Hepatocyte (in vitro differentiated cells): Measurements from ENCODE around the gene KLLN. TPM values are rescaled to one million over a fixed set of nuclear protein-coding genes. Genes with fewer than 3 reads are reported as not detected.
A peak's percentile ranks its signal among the peaks of the same experiment; 100 is the strongest.

ENCODE experiments used
- DNase-seq: peaks from one replicate; pipeline ENCODE4 v3.0.0-alpha.2; 2016; ENCODE audit warnings: low spot score
- H2AFZ ChIP-seq: fragments of 200-600 bp; sonication (generic); 2 replicates; pipeline ENCODE4 v1.6.0; 2016; ENCODE audit warnings: antibody characterized with exemption, mild to moderate bottlenecking
- H3K27ac ChIP-seq: fragments of 200-600 bp; sonication (generic); 2 replicates; pipeline ENCODE4 v1.5.1; 2016; ENCODE audit warnings: mild to moderate bottlenecking
- H3K27me3 ChIP-seq: fragments of 200-600 bp; sonication (generic); 2 replicates; pipeline ENCODE4 v1.6.1; 2016
- H3K36me3 ChIP-seq: fragments of 200-600 bp; sonication (generic); replicated peaks from 2 replicates; pipeline ENCODE4 v1.5.1; 2016; ENCODE audit warnings: low read depth; ENCODE audit not compliant: insufficient read depth
- H3K4me1 ChIP-seq: fragments of 200-600 bp; sonication (generic); 2 replicates; pipeline ENCODE4 v1.5.1; 2016; ENCODE audit warnings: mild to moderate bottlenecking, moderate library complexity; ENCODE audit not compliant: insufficient read depth
- H3K4me2 ChIP-seq: fragments of 200-600 bp; sonication (generic); 2 replicates; pipeline ENCODE4 v1.6.0; 2016
- H3K4me3 ChIP-seq: fragments of 200-600 bp; sonication (generic); 2 replicates; pipeline ENCODE4 v1.5.1; 2016; ENCODE audit warnings: mild to moderate bottlenecking
- H3K79me2 ChIP-seq: fragments of 200-600 bp; sonication (generic); 2 replicates; pipeline ENCODE4 v1.6.0; 2017; ENCODE audit warnings: mild to moderate bottlenecking
- H3K9me2 ChIP-seq: fragments of 200-600 bp; sonication (generic); replicated peaks from 2 replicates; pipeline ENCODE4 v1.6.0; 2017; ENCODE audit warnings: mild to moderate bottlenecking; ENCODE audit not compliant: insufficient read depth
- H3K9me3 ChIP-seq: fragments of 200-600 bp; sonication (generic); 2 replicates; pipeline ENCODE4 v1.5.1; 2016; ENCODE audit warnings: low read depth, mild to moderate bottlenecking
- H4K20me1 ChIP-seq: fragments of 200-600 bp; sonication (generic); 2 replicates; pipeline ENCODE4 v1.6.0; 2016; ENCODE audit warnings: mild to moderate bottlenecking; ENCODE audit not compliant: insufficient read depth, poor library complexity, severe bottlenecking
- EZH2 ChIP-seq: fragments of 200-600 bp; sonication (generic); IDR thresholded peaks from 2 replicates; pipeline ENCODE4 v1.6.1; 2016; ENCODE audit warnings: antibody characterized with exemption, mild to moderate bottlenecking, borderline replicate concordance
- EZH2phosphoT487 ChIP-seq: fragments of 200-600 bp; sonication (generic); IDR thresholded peaks from one replicate; pipeline ENCODE4 v1.6.1; 2018; ENCODE audit warnings: antibody characterized with exemption, mild to moderate bottlenecking, low read depth, moderate library complexity; ENCODE audit not compliant: unreplicated experiment, severe bottlenecking
- WGBS: methylation state at CpG from one replicate; pipeline ENCODE4 v1.1.6; 2016; ENCODE audit warnings: low lambda C conversion rate; ENCODE audit errors: missing lambda C conversion rate; 5-methylcytosine and 5-hydroxymethylcytosine counted together
- polyA plus RNA-seq: library from polyadenylated mRNA; unstranded; fragments of >200 nt; fragmentation: Nextera tagmentation; extraction: Ambion mirVana; gene quantifications from 2 replicates; pipeline ENCODE4 v1.2.1, GENCODE V29; 2016
- total RNA-seq: library from RNA; depleted of rRNA; stranded (reverse); fragments of >200 nt; gene quantifications from 2 replicates; pipeline ENCODE4 v1.2.3, GENCODE V29; 2014
- TF ChIP-seq, protein P1 (sequence below): fragments of 200-600 bp; sonication (generic); IDR thresholded peaks from 2 replicates; pipeline ENCODE4 v1.5.1; 2016; ENCODE audit warnings: antibody characterized with exemption, mild to moderate bottlenecking; ENCODE audit not compliant: poor library complexity

The KLLN gene
- total and polyA plus RNA-seq, 2 experiments from 2014 or later: 0.21 to 0.53 TPM

- H3K4me1 ChIP-seq: peaks cover 16% of the 10 kb centered on the region
- DNase-seq: no peak
- no peaks in the 10 kb centered on the region for H3K9me3 ChIP-seq
- peak overlapping the region; percentile 97 for H3K27ac ChIP-seq
- peak overlapping the region; percentile 96 for H3K4me2 ChIP-seq
- H2AFZ ChIP-seq: peak overlapping the region; percentile 95
- H3K27me3 ChIP-seq: no peaks in the 10 kb centered on the region
- no peaks in the 10 kb centered on the region for H3K36me3 ChIP-seq
- H4K20me1 ChIP-seq: peaks cover 9% of the 10 kb centered on the region
- H3K4me3 ChIP-seq: no peak overlapping the region
- 88% methylated on average over 6 of the region's 6 CpGs for WGBS
- no peak for TF ChIP-seq EZH2
- TF ChIP-seq, protein P1, sequence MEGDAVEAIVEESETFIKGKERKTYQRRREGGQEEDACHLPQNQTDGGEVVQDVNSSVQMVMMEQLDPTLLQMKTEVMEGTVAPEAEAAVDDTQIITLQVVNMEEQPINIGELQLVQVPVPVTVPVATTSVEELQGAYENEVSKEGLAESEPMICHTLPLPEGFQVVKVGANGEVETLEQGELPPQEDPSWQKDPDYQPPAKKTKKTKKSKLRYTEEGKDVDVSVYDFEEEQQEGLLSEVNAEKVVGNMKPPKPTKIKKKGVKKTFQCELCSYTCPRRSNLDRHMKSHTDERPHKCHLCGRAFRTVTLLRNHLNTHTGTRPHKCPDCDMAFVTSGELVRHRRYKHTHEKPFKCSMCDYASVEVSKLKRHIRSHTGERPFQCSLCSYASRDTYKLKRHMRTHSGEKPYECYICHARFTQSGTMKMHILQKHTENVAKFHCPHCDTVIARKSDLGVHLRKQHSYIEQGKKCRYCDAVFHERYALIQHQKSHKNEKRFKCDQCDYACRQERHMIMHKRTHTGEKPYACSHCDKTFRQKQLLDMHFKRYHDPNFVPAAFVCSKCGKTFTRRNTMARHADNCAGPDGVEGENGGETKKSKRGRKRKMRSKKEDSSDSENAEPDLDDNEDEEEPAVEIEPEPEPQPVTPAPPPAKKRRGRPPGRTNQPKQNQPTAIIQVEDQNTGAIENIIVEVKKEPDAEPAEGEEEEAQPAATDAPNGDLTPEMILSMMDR: no peak
- no peak for TF ChIP-seq EZH2phosphoT487
- no peaks in the 10 kb centered on the region for H3K9me2 ChIP-seq
- peaks cover 36% of the 10 kb centered on the region for H3K79me2 ChIP-seq
These were observed 44.1 kb downstream of the KLLN start for GRCh38 chr10:87819289-87819585.

DNA sequence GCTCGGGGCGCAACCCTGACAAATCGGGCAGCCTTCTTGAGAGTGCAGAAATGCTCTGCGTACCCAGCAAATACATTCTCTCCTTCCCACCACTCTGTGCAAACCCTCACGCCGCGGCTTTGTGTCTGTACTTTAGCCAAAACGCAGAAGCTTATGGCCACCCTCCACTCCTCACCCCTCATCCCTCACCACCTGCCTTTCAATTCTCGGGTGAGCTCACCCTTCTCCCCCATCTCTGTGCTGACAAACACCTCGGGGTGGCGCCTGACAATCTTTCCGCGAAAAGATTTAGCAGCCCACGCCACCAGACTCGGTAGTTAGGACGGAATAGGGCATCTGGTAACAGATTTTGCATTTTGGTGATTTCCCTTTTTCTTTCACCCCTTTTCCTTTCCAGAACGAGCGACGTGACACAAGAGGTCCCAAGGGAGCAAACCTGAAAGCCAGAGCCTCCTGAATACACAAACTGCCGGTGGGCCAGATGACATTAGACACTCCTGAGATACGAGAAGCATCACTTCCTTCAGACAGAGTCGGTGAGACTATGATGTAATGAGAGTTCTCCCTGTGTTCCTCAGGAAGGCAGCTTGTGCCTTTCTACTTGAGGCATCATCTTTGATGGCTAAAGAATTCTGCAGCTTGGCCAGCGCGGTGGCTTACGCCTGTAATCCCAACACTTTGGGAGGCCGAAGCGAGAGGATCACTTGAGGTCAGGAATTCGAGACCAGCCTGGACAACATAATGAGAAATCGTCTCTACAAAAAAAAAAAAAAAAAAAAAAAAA is 44.6 kb downstream of the KLLN start:
- Histone ChIP-seq H4K20me1 (peaks cover 13% of the 10 kb centered on the region), H3K36me3 (no peaks in the 10 kb centered on the region), H3K4me3 (peak overlapping the region; percentile 59), H3K27ac (peak overlapping the region; percentile 97), H3K9me2 (no peaks in the 10 kb centered on the region), H2AFZ (peak overlapping the region; percentile 95), H3K9me3 (no peaks in the 10 kb centered on the region), H3K79me2 (peaks cover 41% of the 10 kb centered on the region), H3K27me3 (no peaks in the 10 kb centered on the region), H3K4me1 (peaks cover 16% of the 10 kb centered on the region), H3K4me2 (peak overlapping the region; percentile 96)
- peak; percentile 51 for DNase-seq
- WGBS: 21% methylated on average over 29 of the region's 29 CpGs
- TF ChIP-seq EZH2phosphoT487: no peak
- no peak for TF ChIP-seq EZH2
- TF ChIP-seq, protein P1: no peak

GRCh38 chr10:87817609-87818504 is 45.5 kb downstream of the KLLN start, which contains the start of gene ATAD1:
Gene ATAD1 (minus strand): TSS chr10:87818226. CDS start chr10:87814599, 3,627 bp downstream.
- peak; percentile 93 for DNase-seq
- Histone ChIP-seq H3K27ac (peak within 1 kb of the TSS; percentile 97), H3K9me3 (no peaks in the 10 kb centered on the region), H3K79me2 (peaks cover 48% of the 10 kb centered on the region), H3K4me2 (peak within 1 kb of the TSS; percentile 96), H4K20me1 (peaks cover 13% of the 10 kb centered on the region), H3K27me3 (no peaks in the 10 kb centered on the region), H3K4me3 (peak within 1 kb of the TSS; percentile 59), H3K9me2 (no peaks in the 10 kb centered on the region), H2AFZ (peak within 1 kb of the TSS; percentile 95), H3K36me3 (no peaks in the 10 kb centered on the region), H3K4me1 (peaks cover 16% of the 10 kb centered on the region)
- TF ChIP-seq EZH2phosphoT487: no peak
- TF ChIP-seq, protein P1: peak; percentile 21
- WGBS: under 1% methylated on average over 60 of the region's 60 CpGs
